CD4-positive, alpha-beta T cell (primary cell): ENCODE data around the gene PHC1. TPM values are rescaled to one million over a fixed set of nuclear protein-coding genes. Genes with fewer than 3 reads are reported as not detected.
"Not testable (repeated sequence)": the region's sequence is repeated elsewhere in the genome, so short reads cannot be mapped to it uniquely, and the experiment has no call there.

Source experiments
- ATAC-seq: fragments of 200-7000 bp; cut with Tn5 transposase; one replicate; pipeline ENCODE4 v1.10.0; 2022; ENCODE audit warnings: mild to moderate bottlenecking; ENCODE audit not compliant: poor library complexity
- CTCF ChIA-PET: fragments of 350-600 bp; sonication (Branson Sonifier 250); formaldehyde crosslinking; loops from one replicate; lab custom pipeline; 2021; ENCODE audit warnings: antibody characterized with exemption, inconsistent platforms; lab: Charles Lee
- POLR2A ChIA-PET: fragments of 350-600 bp; sonication (Branson Sonifier 250); formaldehyde crosslinking; loops from one replicate; lab custom pipeline; 2021; ENCODE audit warnings: antibody characterized with exemption, inconsistent platforms; lab: Charles Lee
- DNase-seq, 14 experiments: peaks; one replicate each; pipeline ENCODE4 v3.0.0-alpha.2; 2013 to 2020; ENCODE audit warnings: mixed read lengths in 2 of 14
- H3K27ac ChIP-seq, 2 donors: one replicate each; pipeline versions ENCODE4 v1.5.1 to v1.7.0; 2013; ENCODE audit warnings: low read length in 2 of 2, low read depth in 1 of 2, mild to moderate bottlenecking in 1 of 2
- H3K27me3 ChIP-seq, 2 experiments: 1 replicate in 1 of 2; 2 replicates in 1 of 2; pipeline versions ENCODE4 v1.6.1 to v1.7.0; 2013; ENCODE audit warnings: low read length in 2 of 2, control low read depth in 1 of 2, mild to moderate bottlenecking in 1 of 2, moderate library complexity in 1 of 2; ENCODE audit not compliant: insufficient read depth in 2 of 2, control insufficient read depth in 1 of 2
- H3K36me3 ChIP-seq: one replicate; pipeline ENCODE4 v1.6.1; 2013; ENCODE audit warnings: low read length, control low read depth; ENCODE audit not compliant: insufficient read depth
- H3K4me1 ChIP-seq: one replicate; pipeline ENCODE4 v1.6.1; 2013; ENCODE audit warnings: low read length, control low read depth; ENCODE audit not compliant: insufficient read depth
- H3K4me3 ChIP-seq: one replicate; pipeline ENCODE4 v1.5.1; 2013; ENCODE audit warnings: mild to moderate bottlenecking, low read length, moderate library complexity
- H3K9me3 ChIP-seq, 2 experiments: 1 replicate in 1 of 2; 2 replicates in 1 of 2; pipeline versions ENCODE4 v1.6.1 to v1.7.0; 2013; ENCODE audit warnings: low read length in 2 of 2, mild to moderate bottlenecking in 2 of 2, control low read depth in 1 of 2, moderate library complexity in 1 of 2; ENCODE audit not compliant: control insufficient read depth in 1 of 2, insufficient read depth in 1 of 2
- H3K27ac Mint-ChIP-seq: one replicate; pipeline ENCODE4 v1.8.0; 2020; ENCODE audit warnings: mixed read lengths
- H3K27me3 Mint-ChIP-seq: one replicate; pipeline ENCODE4 v1.8.0; 2021; ENCODE audit warnings: mixed read lengths
- H3K36me3 Mint-ChIP-seq: one replicate; pipeline ENCODE4 v1.8.0; 2021; ENCODE audit warnings: low read depth, mixed read lengths
- H3K4me1 Mint-ChIP-seq: one replicate; pipeline ENCODE4 v1.8.0; 2021; ENCODE audit warnings: low read depth, mixed read lengths
- H3K4me3 Mint-ChIP-seq: one replicate; pipeline ENCODE4 v1.8.0; 2020; ENCODE audit warnings: mild to moderate bottlenecking, mixed read lengths
- H3K9me3 Mint-ChIP-seq: one replicate; pipeline ENCODE4 v1.8.0; 2020; ENCODE audit warnings: mixed read lengths
- intact Hi-C, 2 experiments: fragments of 100-400 bp; cut with DNase I in 1 of 2; cut with micrococcal nuclease in 1 of 2; formaldehyde crosslinking; loops; one replicate each; pipeline versions ENCODE4 v1.15.1 to v1.9.0; 2023 to 2025; cut with DNase I, micrococcal nuclease
- total RNA-seq, 174 experiments: library from RNA in 2 of 174; stranded (reverse) in 2 of 174; gene quantifications; one replicate each; pipeline ENCODE4 v1.2.3 and lab custom pipeline; 2021 to 2026
- TF ChIP-seq, protein P1 (sequence below): fragments of 200-600 bp; IDR thresholded peaks from one replicate; pipeline ENCODE4 v1.8.0; 2022; ENCODE audit warnings: antibody characterized with exemption, mild to moderate bottlenecking

The PHC1 gene
- total RNA-seq, 2 experiments from 2014 or later = 46.6 to 47.2 TPM

DNA sequence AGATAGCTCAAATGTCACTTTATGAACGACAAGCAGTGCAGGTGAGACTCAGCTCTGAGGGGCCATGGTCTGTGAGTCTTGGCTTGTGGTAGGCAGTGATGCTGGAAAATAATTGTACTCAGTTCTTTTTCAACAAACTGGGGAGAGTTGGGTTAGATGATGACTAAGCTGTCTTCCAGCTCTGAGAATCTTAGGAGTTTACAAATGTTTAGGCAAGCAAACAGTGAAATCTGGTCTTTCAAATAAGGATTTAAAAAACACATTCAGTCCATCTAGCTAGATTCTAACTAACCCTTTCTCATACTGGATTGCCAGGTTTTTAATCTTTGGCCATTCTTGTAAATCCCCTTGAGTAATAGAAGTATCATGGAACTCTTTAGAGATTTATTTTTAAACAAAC lies 3.4 kb downstream of the PHC1 start:
- Histone ChIP-seq H3K27me3 (no peaks in the 10 kb centered on the region), H3K36me3 (peaks cover 34% of the 10 kb centered on the region), H3K27ac (no peak overlapping the region), H3K4me1 (peaks cover 16% of the 10 kb centered on the region), H3K4me3 (no peak overlapping the region), H3K9me3 (no peaks in the 10 kb centered on the region)
- Mint-ChIP-seq H3K9me3 (no peaks in the 10 kb centered on the region), H3K4me3 (no peak overlapping the region), H3K27ac (no peak overlapping the region), H3K4me1 (peaks cover 15% of the 10 kb centered on the region), H3K36me3 (peaks cover 37% of the 10 kb centered on the region), H3K27me3 (no peaks in the 10 kb centered on the region)
- ChIA-PET POLR2A (no interaction called here), CTCF (interaction anchor here (1.8 kb wide), 1 partner anchor 132 kb away, joined by 6 read pairs; no protein-coding TSS in a partner anchor)
- intact Hi-C loops = loop anchor here in 1 of 2 experiments (10.0 kb wide), 1 partner anchor 673 kb away; no protein-coding TSS in a partner anchor
- no peak for DNase-seq
- no peak for ATAC-seq
- TF ChIP-seq, protein P1, sequence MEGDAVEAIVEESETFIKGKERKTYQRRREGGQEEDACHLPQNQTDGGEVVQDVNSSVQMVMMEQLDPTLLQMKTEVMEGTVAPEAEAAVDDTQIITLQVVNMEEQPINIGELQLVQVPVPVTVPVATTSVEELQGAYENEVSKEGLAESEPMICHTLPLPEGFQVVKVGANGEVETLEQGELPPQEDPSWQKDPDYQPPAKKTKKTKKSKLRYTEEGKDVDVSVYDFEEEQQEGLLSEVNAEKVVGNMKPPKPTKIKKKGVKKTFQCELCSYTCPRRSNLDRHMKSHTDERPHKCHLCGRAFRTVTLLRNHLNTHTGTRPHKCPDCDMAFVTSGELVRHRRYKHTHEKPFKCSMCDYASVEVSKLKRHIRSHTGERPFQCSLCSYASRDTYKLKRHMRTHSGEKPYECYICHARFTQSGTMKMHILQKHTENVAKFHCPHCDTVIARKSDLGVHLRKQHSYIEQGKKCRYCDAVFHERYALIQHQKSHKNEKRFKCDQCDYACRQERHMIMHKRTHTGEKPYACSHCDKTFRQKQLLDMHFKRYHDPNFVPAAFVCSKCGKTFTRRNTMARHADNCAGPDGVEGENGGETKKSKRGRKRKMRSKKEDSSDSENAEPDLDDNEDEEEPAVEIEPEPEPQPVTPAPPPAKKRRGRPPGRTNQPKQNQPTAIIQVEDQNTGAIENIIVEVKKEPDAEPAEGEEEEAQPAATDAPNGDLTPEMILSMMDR = no peak

DNA sequence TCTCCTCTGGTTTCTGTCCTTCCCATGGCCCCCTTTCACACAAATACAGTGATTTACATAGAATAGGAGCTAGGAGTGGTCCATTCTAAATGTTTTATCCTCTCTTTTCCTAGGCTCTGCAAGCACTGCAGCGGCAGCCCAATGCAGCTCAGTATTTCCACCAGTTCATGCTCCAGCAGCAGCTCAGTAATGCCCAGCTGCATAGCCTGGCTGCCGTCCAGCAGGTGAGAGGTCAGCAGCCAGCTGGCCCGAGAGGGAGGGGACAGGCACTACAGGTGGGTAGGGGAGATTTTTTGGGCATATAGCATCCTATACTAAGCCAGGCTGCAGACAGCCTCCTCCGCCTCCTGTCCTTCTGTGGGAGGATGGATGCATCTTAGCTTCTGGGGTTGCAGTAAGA lies 5.3 kb downstream of the PHC1 start:
- Histone ChIP-seq H3K4me1 (peaks cover 11% of the 10 kb centered on the region), H3K36me3 (peaks cover 40% of the 10 kb centered on the region)
- CTCF ChIA-PET, H3K27me3 ChIP-seq, H3K9me3 ChIP-seq, H3K4me1 Mint-ChIP-seq, H3K4me3 Mint-ChIP-seq, H3K27ac ChIP-seq, H3K27me3 Mint-ChIP-seq, ATAC-seq, H3K4me3 ChIP-seq, DNase-seq, H3K27ac Mint-ChIP-seq, H3K9me3 Mint-ChIP-seq: not testable (repeated sequence)
- POLR2A ChIA-PET = interaction anchor here (2.2 kb wide), 1 partner anchor 30 kb away, joined by 5 read pairs; the partner anchor contains the start of gene M6PR
- intact Hi-C loops = loop anchor here in 1 of 2 experiments (10.0 kb wide), 1 partner anchor 675 kb away; no protein-coding TSS in a partner anchor
- peaks cover 45% of the 10 kb centered on the region for H3K36me3 Mint-ChIP-seq

DNA sequence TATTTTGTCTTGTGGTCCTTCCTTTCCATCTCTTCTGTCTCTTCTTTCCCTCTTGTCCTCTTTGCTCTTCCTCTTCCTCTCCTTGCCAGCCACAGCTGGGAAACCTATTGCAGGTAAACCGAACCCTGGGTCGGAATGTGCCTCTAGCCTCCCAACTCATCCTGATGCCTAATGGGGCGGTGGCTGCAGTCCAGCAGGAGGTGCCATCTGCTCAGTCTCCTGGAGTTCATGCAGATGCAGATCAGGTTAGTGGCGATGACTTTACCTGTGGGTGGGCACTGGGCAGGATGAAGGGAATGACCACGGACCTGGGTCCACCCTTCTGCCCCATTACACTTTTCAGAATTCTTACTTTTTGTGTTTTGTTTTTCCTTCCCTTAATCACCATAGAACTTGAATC lies 8.2 kb downstream of the PHC1 start:
- no peaks in the 10 kb centered on the region for H3K27me3 ChIP-seq
- Mint-ChIP-seq H3K27ac (no peak overlapping the region), H3K27me3 (no peaks in the 10 kb centered on the region), H3K4me1 (no peaks in the 10 kb centered on the region), H3K4me3 (no peak overlapping the region), H3K36me3 (peaks cover 45% of the 10 kb centered on the region), H3K9me3 (no peaks in the 10 kb centered on the region)
- H3K4me3 ChIP-seq = no peak overlapping the region
- ATAC-seq (no peak), DNase-seq (peak in 2 of 14 experiments; percentile 14 to 21)
- POLR2A ChIA-PET = no interaction called here
- TF ChIP-seq, protein P1 = no peak
- peaks cover 48% of the 10 kb centered on the region for H3K36me3 ChIP-seq
- H3K9me3 ChIP-seq = no peaks in the 10 kb centered on the region
- H3K4me1 ChIP-seq = no peaks in the 10 kb centered on the region
- CTCF ChIA-PET = no interaction called here
- intact Hi-C loops = no loop called here
- H3K27ac ChIP-seq = no peak overlapping the region

DNA sequence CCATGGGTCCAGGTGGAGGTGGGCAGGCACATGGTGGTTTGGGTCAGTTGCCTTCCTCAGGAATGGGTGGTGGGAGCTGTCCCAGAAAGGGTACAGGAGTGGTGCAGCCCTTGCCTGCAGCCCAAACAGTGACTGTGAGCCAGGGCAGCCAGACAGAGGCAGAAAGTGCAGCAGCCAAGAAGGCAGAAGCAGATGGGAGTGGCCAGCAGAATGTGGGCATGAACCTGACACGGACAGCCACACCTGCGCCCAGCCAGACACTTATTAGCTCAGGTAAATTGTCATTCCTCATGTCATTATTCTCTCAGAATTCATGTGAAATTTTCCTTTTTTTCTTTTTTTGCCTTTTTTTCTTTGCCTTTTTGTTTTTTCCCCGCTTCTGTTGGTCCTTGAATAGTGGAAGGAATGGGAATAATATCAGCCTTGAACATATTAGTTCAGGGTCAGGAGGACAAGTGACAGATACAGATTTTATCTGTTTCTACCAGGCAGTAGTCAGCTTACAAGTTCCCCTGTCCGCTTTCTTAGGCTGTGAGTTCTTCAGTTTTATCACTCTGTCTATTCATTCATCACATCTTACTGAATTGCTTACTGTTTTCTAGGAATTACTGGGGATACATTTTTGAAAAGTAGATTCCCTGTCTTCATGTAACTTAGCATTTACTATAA lies 16.5 kb downstream of the PHC1 start:
- H3K27me3 Mint-ChIP-seq, DNase-seq, H3K27ac ChIP-seq, H3K9me3 ChIP-seq, intact Hi-C loops, POLR2A ChIA-PET, ATAC-seq, H3K4me3 Mint-ChIP-seq, H3K4me3 ChIP-seq, H3K4me1 Mint-ChIP-seq, CTCF ChIA-PET, H3K27ac Mint-ChIP-seq, H3K27me3 ChIP-seq, H3K9me3 Mint-ChIP-seq, H3K4me1 ChIP-seq: not testable (repeated sequence)
- peaks cover 54% of the 10 kb centered on the region for H3K36me3 Mint-ChIP-seq
- peaks cover 51% of the 10 kb centered on the region for H3K36me3 ChIP-seq

DNA sequence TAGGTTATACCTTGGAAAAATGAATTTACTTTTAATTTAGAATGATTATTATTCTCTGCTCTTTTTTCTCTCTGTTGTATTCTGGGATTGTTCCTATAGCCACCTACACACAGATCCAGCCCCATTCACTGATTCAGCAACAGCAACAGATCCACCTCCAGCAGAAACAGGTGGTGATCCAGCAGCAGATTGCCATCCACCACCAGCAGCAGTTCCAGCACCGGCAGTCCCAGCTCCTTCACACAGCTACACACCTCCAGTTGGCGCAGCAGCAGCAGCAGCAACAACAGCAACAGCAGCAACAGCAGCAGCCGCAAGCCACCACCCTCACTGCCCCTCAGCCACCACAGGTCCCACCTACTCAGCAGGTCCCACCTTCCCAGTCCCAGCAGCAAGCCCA lies 18.2 kb downstream of the PHC1 start:
- H3K27me3 ChIP-seq, H3K27ac Mint-ChIP-seq, H3K9me3 Mint-ChIP-seq, ATAC-seq, H3K9me3 ChIP-seq, H3K4me3 Mint-ChIP-seq, H3K4me3 ChIP-seq, POLR2A ChIA-PET, H3K4me1 ChIP-seq, CTCF ChIA-PET, H3K27ac ChIP-seq, H3K27me3 Mint-ChIP-seq, DNase-seq, intact Hi-C loops, H3K4me1 Mint-ChIP-seq: not testable (repeated sequence)
- peaks cover 66% of the 10 kb centered on the region for H3K36me3 Mint-ChIP-seq
- H3K36me3 ChIP-seq = peaks cover 61% of the 10 kb centered on the region

DNA sequence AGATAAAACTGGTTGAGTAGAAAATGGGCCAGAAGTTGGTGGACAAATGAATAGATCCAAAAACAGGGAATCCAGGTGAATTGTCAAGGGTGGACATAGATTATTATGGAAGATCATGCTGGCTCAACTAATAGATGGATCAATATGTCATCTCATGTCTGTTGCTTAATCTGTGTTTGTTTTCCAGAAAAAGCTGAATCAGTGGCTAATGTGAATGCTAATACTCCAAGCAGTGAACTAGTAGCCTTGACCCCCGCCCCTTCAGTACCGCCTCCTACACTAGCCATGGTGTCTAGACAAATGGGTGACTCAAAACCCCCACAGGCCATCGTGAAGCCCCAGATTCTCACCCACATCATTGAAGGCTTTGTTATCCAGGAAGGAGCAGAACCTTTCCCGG lies 19.8 kb downstream of the PHC1 start:
- POLR2A ChIA-PET = interaction anchor here (0.9 kb wide), 1 partner anchor 11 kb away, joined by 3 read pairs; no protein-coding TSS in a partner anchor
- DNase-seq, CTCF ChIA-PET: not testable (repeated sequence)

More for the DNA sequence above, 19.8 kb downstream of the PHC1 start:
- peaks cover 64% of the 10 kb centered on the region for H3K36me3 ChIP-seq
- H3K27ac ChIP-seq, H3K9me3 Mint-ChIP-seq, H3K27me3 Mint-ChIP-seq, H3K9me3 ChIP-seq, H3K4me1 Mint-ChIP-seq, H3K4me3 ChIP-seq, H3K4me3 Mint-ChIP-seq, H3K4me1 ChIP-seq, intact Hi-C loops, H3K27me3 ChIP-seq, ATAC-seq: not testable (repeated sequence)
- H3K36me3 Mint-ChIP-seq = peaks cover 80% of the 10 kb centered on the region
- H3K27ac Mint-ChIP-seq = peak overlapping the region; percentile 20
